Natural killer cell (primary cell): ENCODE results near the gene KLRD1. TPM values are rescaled to one million over a fixed set of nuclear protein-coding genes. Genes with fewer than 3 reads are reported as not detected.
A peak's percentile ranks its signal among the peaks of the same experiment; 100 is the strongest.

Experiments
- ATAC-seq, 3 donors: fragments of 150-1000 bp in 2 of 3; fragments of 200-7000 bp in 1 of 3; cut with Tn5 transposase; 1 replicate in 1 of 3; 2 replicates in 2 of 3; pipeline ENCODE4 v1.10.0; 2021; ENCODE audit warnings: mild to moderate bottlenecking in 2 of 3, moderate library complexity in 2 of 3
- DNase-seq, 2 donors: peaks; one replicate each; pipeline versions ENCODE4 v3.0.0 to v3.0.0-alpha.2; 2013 to 2021; ENCODE audit warnings: mixed read lengths in 1 of 2
- H3K27ac ChIP-seq: one replicate; pipeline ENCODE4 v1.5.1; 2013; ENCODE audit warnings: mild to moderate bottlenecking, low read length
- H3K27me3 ChIP-seq: one replicate; pipeline ENCODE4 v1.6.1; 2013; ENCODE audit warnings: low read length; ENCODE audit not compliant: control insufficient read depth, insufficient read depth
- H3K36me3 ChIP-seq: one replicate; pipeline ENCODE4 v1.6.1; 2013; ENCODE audit warnings: low read length; ENCODE audit not compliant: control insufficient read depth, insufficient read depth
- H3K4me1 ChIP-seq: one replicate; pipeline ENCODE4 v1.6.1; 2013; ENCODE audit warnings: low read length; ENCODE audit not compliant: control insufficient read depth, insufficient read depth
- H3K4me3 ChIP-seq: one replicate; pipeline ENCODE4 v1.5.1; 2013; ENCODE audit warnings: low read length
- H3K9me3 ChIP-seq: one replicate; pipeline ENCODE4 v1.6.1; 2013; ENCODE audit warnings: low read length; ENCODE audit not compliant: control insufficient read depth, insufficient read depth
- H3K27ac Mint-ChIP-seq, 2 donors: one replicate each; pipeline ENCODE4 v1.8.0; 2022; ENCODE audit warnings: mild to moderate bottlenecking in 2 of 2, mixed read lengths in 2 of 2, moderate library complexity in 1 of 2
- H3K27me3 Mint-ChIP-seq, 2 donors: one replicate each; pipeline ENCODE4 v1.8.0; 2022; ENCODE audit warnings: low read depth in 2 of 2, mixed read lengths in 2 of 2
- H3K36me3 Mint-ChIP-seq: one replicate; pipeline ENCODE4 v1.8.0; 2022; ENCODE audit warnings: mixed read lengths
- H3K4me1 Mint-ChIP-seq, 2 donors: one replicate each; pipeline ENCODE4 v1.8.0; 2022; ENCODE audit warnings: mixed read lengths in 2 of 2
- H3K4me3 Mint-ChIP-seq: one replicate; pipeline ENCODE4 v1.8.0; 2022; ENCODE audit warnings: mild to moderate bottlenecking, moderate library complexity, mixed read lengths
- H3K9me3 Mint-ChIP-seq, 2 donors: one replicate each; pipeline ENCODE4 v1.8.0; 2022; ENCODE audit warnings: mixed read lengths in 2 of 2
- WGBS: methylation state at CpG from one replicate; pipeline ENCODE4 v1.1.7; 2013; ENCODE audit warnings: missing lambda C conversion rate; ENCODE audit not compliant: insufficient coverage; 5-methylcytosine and 5-hydroxymethylcytosine counted together
- intact Hi-C: fragments of 100-400 bp; cut with micrococcal nuclease; formaldehyde crosslinking; loops from one replicate; pipeline ENCODE4 v1.14.2; 2022
- total RNA-seq, 4 donors: library from RNA; stranded (reverse); fragments of 120-200 nt in 1 of 4; gene quantifications; one replicate each; pipeline versions ENCODE4 v1.2.3 to v1.2.4, GENCODE V29; 2013 to 2022
- TF ChIP-seq, protein P1 (sequence below): fragments of 200-600 bp; IDR thresholded peaks from one replicate; pipeline ENCODE4 v1.8.0; 2022; ENCODE audit warnings: antibody characterized with exemption

KLRD1 gene
- total RNA-seq, 3 donors from 2014 or later (not counting 1 experiment from before 2014, with no cell fraction given): 568 to 782 (median 688) TPM

DNA sequence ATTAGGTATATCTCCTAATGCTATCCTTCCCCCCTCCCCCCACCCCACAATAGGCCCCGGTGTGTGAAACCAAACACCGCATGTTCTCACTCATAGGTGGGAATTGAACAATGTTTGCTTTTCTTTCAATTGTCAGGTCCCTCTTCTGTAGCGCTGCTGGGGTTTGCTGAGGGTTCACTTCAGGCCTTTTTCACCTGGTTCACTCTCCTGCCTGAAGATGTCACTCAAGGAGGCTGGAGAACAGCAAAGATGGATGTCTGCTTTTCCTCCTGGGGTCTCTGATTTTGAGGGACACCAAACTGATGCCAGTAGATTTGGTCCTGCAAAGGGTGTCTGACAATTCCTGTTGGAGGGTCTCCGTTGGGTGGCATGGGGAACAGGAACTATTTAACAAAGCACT, 46.4 kb downstream of the KLRD1 start:
- no peaks in the 10 kb centered on the region for H3K27me3 Mint-ChIP-seq
- Histone ChIP-seq H3K27me3 (no peaks in the 10 kb centered on the region), H3K27ac (no peak overlapping the region), H3K9me3 (peaks cover 5% of the 10 kb centered on the region), H3K36me3 (no peaks in the 10 kb centered on the region), H3K4me3 (no peak overlapping the region), H3K4me1 (peaks cover 22% of the 10 kb centered on the region)
- peaks cover 32% of the 10 kb centered on the region for H3K36me3 Mint-ChIP-seq
- no peak overlapping the region for H3K4me3 Mint-ChIP-seq
- H3K9me3 Mint-ChIP-seq: peaks cover under 1 to 4% of the 10 kb centered on the region in 2 donors
- intact Hi-C loops: no loop called here
- WGBS: 88% methylated on average over 1 of the region's 4 CpGs
- DNase-seq (no peak), ATAC-seq (peak in 1 of 3 donors; percentile 42)
- H3K4me1 Mint-ChIP-seq: peaks cover 21 to 29% of the 10 kb centered on the region in 2 donors
- TF ChIP-seq, protein P1, sequence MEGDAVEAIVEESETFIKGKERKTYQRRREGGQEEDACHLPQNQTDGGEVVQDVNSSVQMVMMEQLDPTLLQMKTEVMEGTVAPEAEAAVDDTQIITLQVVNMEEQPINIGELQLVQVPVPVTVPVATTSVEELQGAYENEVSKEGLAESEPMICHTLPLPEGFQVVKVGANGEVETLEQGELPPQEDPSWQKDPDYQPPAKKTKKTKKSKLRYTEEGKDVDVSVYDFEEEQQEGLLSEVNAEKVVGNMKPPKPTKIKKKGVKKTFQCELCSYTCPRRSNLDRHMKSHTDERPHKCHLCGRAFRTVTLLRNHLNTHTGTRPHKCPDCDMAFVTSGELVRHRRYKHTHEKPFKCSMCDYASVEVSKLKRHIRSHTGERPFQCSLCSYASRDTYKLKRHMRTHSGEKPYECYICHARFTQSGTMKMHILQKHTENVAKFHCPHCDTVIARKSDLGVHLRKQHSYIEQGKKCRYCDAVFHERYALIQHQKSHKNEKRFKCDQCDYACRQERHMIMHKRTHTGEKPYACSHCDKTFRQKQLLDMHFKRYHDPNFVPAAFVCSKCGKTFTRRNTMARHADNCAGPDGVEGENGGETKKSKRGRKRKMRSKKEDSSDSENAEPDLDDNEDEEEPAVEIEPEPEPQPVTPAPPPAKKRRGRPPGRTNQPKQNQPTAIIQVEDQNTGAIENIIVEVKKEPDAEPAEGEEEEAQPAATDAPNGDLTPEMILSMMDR: no peak
- peak overlapping the region in 1 of 2 donors; percentile 6 for H3K27ac Mint-ChIP-seq

DNA sequence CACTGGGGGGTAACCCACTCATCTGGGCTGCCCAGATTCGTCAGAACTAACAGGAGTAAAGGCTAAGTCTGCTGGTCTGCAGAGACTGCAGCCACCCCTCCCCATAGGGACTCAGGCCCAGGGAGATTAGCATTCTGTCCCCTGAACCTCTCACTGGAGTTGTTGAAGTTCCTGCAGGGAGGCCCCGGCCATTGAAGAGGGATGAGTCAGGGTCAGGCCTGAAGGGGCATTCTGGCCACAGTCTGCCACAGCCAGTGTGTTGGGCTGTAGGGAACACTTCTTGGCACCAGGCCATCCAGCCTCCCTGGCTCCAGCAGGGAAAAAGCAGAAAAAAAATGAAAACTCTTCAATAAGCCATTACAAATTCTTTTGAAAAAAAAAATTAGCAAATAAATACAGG, 46.8 kb downstream of the KLRD1 start:
- peaks cover 0 to 4% of the 10 kb centered on the region in 2 donors for H3K9me3 Mint-ChIP-seq
- DNase-seq (no peak), ATAC-seq (no peak)
- H3K4me3 Mint-ChIP-seq: no peak overlapping the region
- Histone ChIP-seq H3K9me3 (peaks cover 5% of the 10 kb centered on the region), H3K27me3 (no peaks in the 10 kb centered on the region), H3K4me1 (peaks cover 22% of the 10 kb centered on the region), H3K27ac (no peak overlapping the region), H3K36me3 (no peaks in the 10 kb centered on the region), H3K4me3 (no peak overlapping the region)
- TF ChIP-seq, protein P1: no peak
- peaks cover 26 to 33% of the 10 kb centered on the region in 2 donors for H3K4me1 Mint-ChIP-seq
- peak overlapping the region in 1 of 2 donors; percentile 6 for H3K27ac Mint-ChIP-seq
- no peaks in the 10 kb centered on the region for H3K27me3 Mint-ChIP-seq
- H3K36me3 Mint-ChIP-seq: peaks cover 32% of the 10 kb centered on the region
- 89% methylated on average over 2 of the region's 2 CpGs for WGBS
- intact Hi-C loops: no loop called here

DNA sequence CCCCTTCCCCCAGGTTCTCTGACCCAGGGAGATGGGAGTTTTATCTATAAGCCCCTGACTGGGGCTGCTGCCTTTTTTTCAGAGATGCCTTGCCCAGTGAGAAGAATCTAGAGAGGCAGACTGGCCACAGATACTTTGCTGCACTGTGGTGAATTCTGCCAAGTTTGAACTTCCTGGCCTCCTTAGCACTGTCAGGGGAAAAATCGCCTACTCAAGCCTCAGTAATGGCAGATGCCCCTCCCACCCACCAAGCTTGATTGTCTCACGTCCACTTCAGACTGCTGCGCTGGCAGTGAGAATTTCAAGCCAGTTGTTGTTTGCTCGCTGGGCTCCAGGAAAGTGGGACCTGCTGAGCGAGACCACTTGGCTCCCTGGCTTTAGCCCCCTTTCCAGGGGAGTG, 50.5 kb downstream of the KLRD1 start:
- peak in 2 of 3 donors; percentile 39 to 67 for ATAC-seq
- no peak overlapping the region for H3K4me3 ChIP-seq
- TF ChIP-seq, protein P1: no peak

DNA sequence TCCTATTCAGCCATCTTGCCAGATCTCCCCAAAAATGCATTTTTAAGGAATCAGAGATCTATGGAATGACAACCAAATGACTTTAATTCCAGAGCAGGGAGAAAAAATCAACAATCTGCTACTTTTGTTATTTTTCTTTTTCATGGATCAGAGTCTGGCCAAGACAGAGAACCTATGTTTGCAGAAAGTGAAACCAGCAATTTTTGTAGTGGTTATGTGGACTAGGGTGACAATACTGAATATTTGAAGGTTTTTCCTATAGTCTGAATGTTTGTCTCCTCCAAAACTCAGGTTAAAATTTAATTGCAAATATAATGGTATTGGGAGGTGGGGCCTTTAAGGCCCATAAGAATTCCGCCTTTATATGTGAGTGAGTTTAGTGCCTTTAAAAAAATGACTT, 51.3 kb downstream of the KLRD1 start:
- H3K27me3 Mint-ChIP-seq: no peaks in the 10 kb centered on the region
- intact Hi-C loops: no loop called here
- ATAC-seq (peak; percentile 42 to 61 (median 55)), DNase-seq (no peak)
- Histone ChIP-seq H3K4me1 (peaks cover 41% of the 10 kb centered on the region), H3K27ac (peak overlapping the region; percentile 8), H3K27me3 (no peaks in the 10 kb centered on the region), H3K9me3 (peaks cover 5% of the 10 kb centered on the region), H3K4me3 (no peak overlapping the region), H3K36me3 (no peaks in the 10 kb centered on the region)
- no peaks in the 10 kb centered on the region for H3K36me3 Mint-ChIP-seq
- H3K4me3 Mint-ChIP-seq: peak overlapping the region; percentile 77
- H3K9me3 Mint-ChIP-seq: no peaks in the 10 kb centered on the region
- no CpG with 5 or more reads among the region's 1 CpG for WGBS
- H3K27ac Mint-ChIP-seq: peak overlapping the region in 1 of 2 donors; percentile 68
- peaks cover 46 to 48% of the 10 kb centered on the region in 2 donors for H3K4me1 Mint-ChIP-seq
- TF ChIP-seq, protein P1: no peak

More for the DNA sequence above, 50.5 kb downstream of the KLRD1 start:
- Histone ChIP-seq H3K4me1 (peaks cover 33% of the 10 kb centered on the region), H3K27me3 (no peaks in the 10 kb centered on the region), H3K9me3 (peaks cover 5% of the 10 kb centered on the region), H3K27ac (peak overlapping the region; percentile 4), H3K36me3 (no peaks in the 10 kb centered on the region)
- intact Hi-C loops: no loop called here
- H3K27ac Mint-ChIP-seq: peak overlapping the region in 1 of 2 donors; percentile 68
- WGBS: 50% methylated on average over 5 of the region's 5 CpGs
- H3K4me1 Mint-ChIP-seq: peaks cover 48 to 54% of the 10 kb centered on the region in 2 donors
- peak overlapping the region; percentile 13 for H3K4me3 Mint-ChIP-seq
- peaks cover under 1% of the 10 kb centered on the region for H3K36me3 Mint-ChIP-seq
- H3K27me3 Mint-ChIP-seq: no peaks in the 10 kb centered on the region
- H3K9me3 Mint-ChIP-seq: no peaks in the 10 kb centered on the region
- no peak for DNase-seq
